Omental fat pad (tissue), 4 donors: ENCODE results near the gene CISH. TPM values are rescaled to one million over a fixed set of nuclear protein-coding genes. Genes with fewer than 3 reads are reported as not detected.

ENCODE experiments used
- ATAC-seq: fragments of 150-250 bp; one replicate; pipeline ENCODE4 v1.9.1; 2016; ENCODE audit warnings: mild to moderate bottlenecking, moderate library complexity; ENCODE audit not compliant: low FRiP score
- DNase-seq: peaks from one replicate; pipeline ENCODE4 v3.0.0-alpha.2; 2019; ENCODE audit warnings: low spot score
- CTCF ChIP-seq, 3 donors: fragments of 450-650 bp; IDR thresholded peaks; one replicate each; pipeline ENCODE4 v1.5.1; 2016 to 2017; ENCODE audit warnings: antibody characterized with exemption in 3 of 3, mild to moderate bottlenecking in 3 of 3, moderate library complexity in 2 of 3
- total RNA-seq, 4 donors: library from RNA; depleted of rRNA; stranded (reverse); fragments of >200 nt; gene quantifications; one replicate each; pipeline ENCODE4 v1.1.0, GENCODE V29; 2016

Gene CISH
- total RNA-seq, 4 donors from 2014 or later, result 10.4 to 27.9 (median 17.9) TPM

GRCh38 chr3:50573566-50574443 is 37.8 kb downstream of the CISH start:
- ATAC-seq, result no peak

GRCh38 chr3:50572801-50573371 is 38.7 kb downstream of the CISH start:
- DNase-seq, result no peak
- no peak for ATAC-seq
- no peak for TF ChIP-seq CTCF (IDR thresholded peaks at IDR 0.05)

More at GRCh38 chr3:50573566-50574443, 37.8 kb downstream of the CISH start:
- TF ChIP-seq CTCF (IDR thresholded peaks at IDR 0.05), result no peak
- no peak for DNase-seq

- DNase-seq, result peak; percentile 33
- peak; percentile 49 for ATAC-seq
- TF ChIP-seq CTCF (IDR thresholded peaks at IDR 0.05), result peak in 2 of 3 donors; percentile 65 to 90
Observed at GRCh38 chr3:50572158-50572557, 39.4 kb downstream of the CISH start.

GRCh38 chr3:50571486-50571885 is 40.1 kb downstream of the CISH start:
- TF ChIP-seq CTCF (IDR thresholded peaks at IDR 0.05), result no peak
- ATAC-seq, result no peak
- DNase-seq, result no peak

- DNase-seq, result no peak
- no peak for ATAC-seq
- TF ChIP-seq CTCF (IDR thresholded peaks at IDR 0.05), result no peak
Observed at GRCh38 chr3:50570508-50571279, 40.9 kb downstream of the CISH start.

- DNase-seq (peak; percentile 92), ATAC-seq (peak; percentile 84)
- no peak for TF ChIP-seq CTCF (IDR thresholded peaks at IDR 0.05)
Observed at GRCh38 chr3:50568947-50569749, 42.4 kb downstream of the CISH start, which contains the start of gene HEMK1. HEMK1 (plus strand) TSS chr3:50569522; CDS start chr3:50571105, 1,583 bp downstream.
